Keratinocyte (primary cell): ENCODE results near the gene TMA16. TPM values are rescaled to one million over a fixed set of nuclear protein-coding genes. Genes with fewer than 3 reads are reported as not detected.

Experiments used
- DNase-seq: peaks from one replicate; pipeline ENCODE4 v3.0.0-alpha.2; 2011; ENCODE audit warnings: low read depth, missing footprints, low spot score
- FAIRE-seq: peaks from 2 replicates; lab custom pipeline; 2011; peaks lifted over from hg19 to GRCh38; lab: Jason Lieb, UNC
- H2AFZ ChIP-seq: 2 replicates; pipeline ENCODE4 v1.6.0; 2012; ENCODE audit warnings: low read length, control low read depth, inconsistent platforms; ENCODE audit not compliant: control insufficient read depth
- H3K27ac ChIP-seq: 2 replicates; pipeline ENCODE4 v1.5.1; 2011; ENCODE audit warnings: low read length; ENCODE audit not compliant: control insufficient read depth, insufficient read depth
- H3K27me3 ChIP-seq: 3 replicates; pipeline ENCODE4 v1.6.0; 2011; ENCODE audit warnings: low read length; ENCODE audit not compliant: control insufficient read depth, insufficient read depth; ENCODE audit errors: extremely low read depth
- H3K36me3 ChIP-seq, 2 experiments: 2 replicates in 1 of 2; 3 replicates in 1 of 2; pipeline ENCODE4 v1.5.1; 2011; ENCODE audit warnings: low read length in 2 of 2, mild to moderate bottlenecking in 1 of 2; ENCODE audit not compliant: control insufficient read depth in 2 of 2, insufficient read depth in 2 of 2; ENCODE audit errors: extremely low read depth in 1 of 2
- H3K4me1 ChIP-seq: 3 replicates; pipeline ENCODE4 v1.5.1; 2011; ENCODE audit warnings: low read length; ENCODE audit not compliant: control insufficient read depth, insufficient read depth; ENCODE audit errors: extremely low read depth
- H3K4me2 ChIP-seq: 3 replicates; pipeline ENCODE4 v1.6.0; 2011; ENCODE audit warnings: low read depth, low read length; ENCODE audit not compliant: control insufficient read depth, insufficient read depth; ENCODE audit errors: extremely low read depth
- H3K4me3 ChIP-seq, 3 experiments: fragments of 200-600 bp in 1 of 3; sonication (generic) in 1 of 3; 2 replicates in 2 of 3; 3 replicates in 1 of 3; pipeline ENCODE4 v1.5.1; 2011 to 2016; ENCODE audit warnings: low read length in 3 of 3, mild to moderate bottlenecking in 3 of 3, control low read depth in 2 of 3, inconsistent platforms in 1 of 3, low read depth in 1 of 3, mixed read lengths in 1 of 3, mixed run types in 1 of 3, moderate library complexity in 1 of 3; ENCODE audit not compliant: control insufficient read depth in 2 of 3, insufficient read depth in 2 of 3; ENCODE audit errors: extremely low read depth in 1 of 3
- H3K79me2 ChIP-seq: 2 replicates; pipeline ENCODE4 v1.6.0; 2012; ENCODE audit warnings: low read length; ENCODE audit not compliant: control insufficient read depth, insufficient read depth
- H3K9ac ChIP-seq: 3 replicates; pipeline ENCODE4 v1.6.0; 2011; ENCODE audit warnings: low read length; ENCODE audit not compliant: control insufficient read depth, insufficient read depth; ENCODE audit errors: extremely low read depth
- H3K9me1 ChIP-seq: 3 replicates; pipeline ENCODE4 v1.6.0; 2011; ENCODE audit warnings: low read length; ENCODE audit not compliant: control insufficient read depth, insufficient read depth; ENCODE audit errors: extremely low read depth
- H3K9me3 ChIP-seq: 2 replicates; pipeline ENCODE4 v1.5.1; 2012; ENCODE audit warnings: low read depth, low read length; ENCODE audit not compliant: control insufficient read depth
- H4K20me1 ChIP-seq: 3 replicates; pipeline ENCODE4 v1.6.0; 2011; ENCODE audit warnings: low read length; ENCODE audit not compliant: control insufficient read depth, insufficient read depth; ENCODE audit errors: extremely low read depth
- CTCF ChIP-seq, 3 experiments: IDR thresholded peaks in 1 of 3; conservative IDR thresholded peaks in 1 of 3; optimal IDR thresholded peaks in 1 of 3; 2 replicates in 2 of 3; 3 replicates in 1 of 3; pipeline versions ENCODE3 to v1.5.1; 2011; ENCODE audit warnings: low read length in 3 of 3, mild to moderate bottlenecking in 3 of 3, moderate library complexity in 2 of 3, control low read depth in 1 of 3, inconsistent platforms in 1 of 3; ENCODE audit not compliant: insufficient read depth in 2 of 3; ENCODE audit errors: extremely low read depth in 1 of 3
- EZH2 ChIP-seq: IDR thresholded peaks from one replicate; pipeline ENCODE4 v1.6.1; 2012; ENCODE audit warnings: inconsistent platforms, mild to moderate bottlenecking, low read length, moderate library complexity
- dilution Hi-C: fragments of 300-500 bp; cut with MboI; formaldehyde crosslinking; loops from one replicate; pipeline ENCODE4 v1.7.0; 2020; ENCODE audit warnings: low sequenced_read_pairs; ENCODE audit not compliant: extremely low pct_ligation_motif_present
- polyA plus RNA-seq, 5 experiments: library from polyadenylated mRNA; depleted of rRNA in 3 of 5; stranded (reverse) in 3 of 5; stranded (forward) in 1 of 5; unstranded in 1 of 5; fragments of >200 nt; gene quantifications; 1 replicate in 1 of 5; 2 replicates in 3 of 5; 3 replicates in 1 of 5; pipeline versions ENCODE4 v1.2.1 to v1.2.3, GENCODE V29; 2011 to 2012; ENCODE audit warnings: missing spikeins in 2 of 5, low read depth in 1 of 5, low replicate concordance in 1 of 5

Gene TMA16
- polyA plus RNA-seq, 1 donor (not counting 4 experiments of a cell fraction or from before 2014, with no cell fraction given) = 21.3 TPM

- H3K9me1 ChIP-seq = no peaks in the 10 kb centered on the region
- dilution Hi-C loops = loop anchor here (25.0 kb wide), 1 partner anchor 196 kb away; no protein-coding TSS in a partner anchor
- H3K36me3 ChIP-seq = no peaks in the 10 kb centered on the region
- H3K27me3 ChIP-seq = no peaks in the 10 kb centered on the region
- H3K27ac ChIP-seq = no peak overlapping the region
- H3K9me3 ChIP-seq = no peaks in the 10 kb centered on the region
- no peak for TF ChIP-seq EZH2
- no peak for TF ChIP-seq CTCF (optimal IDR thresholded peaks at IDR 0.05 in 1 of 3, IDR thresholded peaks at IDR 0.05 in 1 of 3, conservative IDR thresholded peaks at IDR 0.05 in 1 of 3; ENCODE audit: extremely low read depth in 1 of 3, insufficient read depth in 2 of 3, low read length in 3 of 3)
- no peak overlapping the region for H3K9ac ChIP-seq
- no peaks in the 10 kb centered on the region for H3K4me1 ChIP-seq
- H3K4me3 ChIP-seq = no peak overlapping the region
- H3K4me2 ChIP-seq = no peak overlapping the region
- no peaks in the 10 kb centered on the region for H3K79me2 ChIP-seq
- no peak overlapping the region for H2AFZ ChIP-seq
- DNase-seq (no peak), FAIRE-seq (no peak)
- no peaks in the 10 kb centered on the region for H4K20me1 ChIP-seq
These were observed 71.8 kb downstream of the TMA16 start for GRCh38 chr4:163566257-163566796.

DNA sequence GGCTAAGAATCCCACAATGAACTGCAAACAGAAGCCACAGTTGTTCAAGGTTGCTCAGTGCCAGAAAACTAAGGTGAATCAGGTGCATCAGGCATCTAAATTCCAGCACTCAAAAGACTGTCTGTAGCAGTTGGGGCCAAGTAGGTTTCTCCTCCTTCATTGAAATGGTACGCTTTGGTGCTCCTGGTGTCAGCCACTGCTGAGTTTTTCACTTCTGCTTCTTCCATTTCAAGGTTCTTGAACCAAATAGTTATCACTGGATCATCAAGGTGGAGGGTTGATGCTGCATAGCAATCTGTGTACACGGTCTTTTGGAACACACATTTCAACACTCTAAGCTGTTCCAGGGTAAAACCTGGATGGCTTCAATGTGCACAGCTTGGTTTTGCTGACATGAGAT, 74.4 kb downstream of the TMA16 start:
- DNase-seq (no peak), FAIRE-seq (no peak)
- H4K20me1 ChIP-seq = no peaks in the 10 kb centered on the region
- H3K4me2 ChIP-seq = no peak overlapping the region
- dilution Hi-C loops = loop anchor here (25.0 kb wide), 1 partner anchor 193 kb away; no protein-coding TSS in a partner anchor
- H3K36me3 ChIP-seq = no peaks in the 10 kb centered on the region
- H3K27ac ChIP-seq = no peak overlapping the region
- H3K4me3 ChIP-seq = no peak overlapping the region
- H3K27me3 ChIP-seq = no peaks in the 10 kb centered on the region
- no peaks in the 10 kb centered on the region for H3K79me2 ChIP-seq
- H3K9me3 ChIP-seq = no peaks in the 10 kb centered on the region
- no peak overlapping the region for H3K9ac ChIP-seq
- H2AFZ ChIP-seq = no peak overlapping the region
- no peak for TF ChIP-seq EZH2
- no peak for TF ChIP-seq CTCF (optimal IDR thresholded peaks at IDR 0.05 in 1 of 3, IDR thresholded peaks at IDR 0.05 in 1 of 3, conservative IDR thresholded peaks at IDR 0.05 in 1 of 3; ENCODE audit: extremely low read depth in 1 of 3, insufficient read depth in 2 of 3, low read length in 3 of 3)
- H3K9me1 ChIP-seq = no peaks in the 10 kb centered on the region
- H3K4me1 ChIP-seq = no peaks in the 10 kb centered on the region

Other genes with a start within 250 kb of the TMA16 start
- gene NPY1R, start 162.1 kb upstream of the TMA16 start, polyA plus RNA-seq = 0.01 to 0.48 TPM (median 0.13 TPM) in 3 replicates
- gene NPY5R, start 150.8 kb upstream of the TMA16 start, polyA plus RNA-seq = not detected in 3 replicates
- gene TKTL2, start 20.9 kb upstream of the TMA16 start, polyA plus RNA-seq = not detected in 3 replicates